A549 (cell line): ENCODE data around the gene AMY2B.
"Not testable (repeated sequence)": the region's sequence is repeated elsewhere in the genome, so short reads cannot be mapped to it uniquely, and the experiment has no call there.

Experiments used
- CEBPB ChIP-seq, 2 experiments: fragments of >200 bp in 1 of 2; sonication (Bioruptor Twin) in 1 of 2; formaldehyde crosslinking in 1 of 2; IDR thresholded peaks; 2 replicates each; pipeline ENCODE4 v1.6.1; 2012 to 2016
- CTCF ChIP-seq: fragments of >200 bp; sonication (Bioruptor Twin); formaldehyde crosslinking; IDR thresholded peaks from 3 replicates; pipeline ENCODE4 v1.5.1; 2016
- JUN ChIP-seq, 2 experiments: fragments of >200 bp; sonication (Bioruptor Twin); formaldehyde crosslinking; IDR thresholded peaks; 2 replicates in 1 of 2; 3 replicates in 1 of 2; pipeline ENCODE4 v1.6.1; 2016 to 2017
- POLR2A ChIP-seq: IDR thresholded peaks from 2 replicates; pipeline ENCODE4 v1.6.1; 2012; ENCODE audit warnings: mild to moderate bottlenecking, low read length
- RAD21 ChIP-seq, 2 experiments: fragments of >200 bp in 1 of 2; sonication (Bioruptor Twin) in 1 of 2; formaldehyde crosslinking in 1 of 2; IDR thresholded peaks in 1 of 2; conservative IDR thresholded peaks in 1 of 2; 2 replicates in 1 of 2; 3 replicates in 1 of 2; pipeline ENCODE4 v1.6.1; 2012 to 2018; ENCODE audit warnings: inconsistent platforms in 1 of 2

- TF ChIP-seq POLR2A; CEBPB (IDR thresholded peaks at IDR 0.05); CTCF; RAD21 (conservative IDR thresholded peaks at IDR 0.05 in 1 of 2, IDR thresholded peaks at IDR 0.05 in 1 of 2); JUN (IDR thresholded peaks at IDR 0.05): not testable (repeated sequence)
Observed at GRCh38 chr1:103561124-103561523, 10.3 kb upstream of the AMY2B start.
